Measurements from ENCODE around the gene TRMT1. TPM values are rescaled to one million over a fixed set of nuclear protein-coding genes. Genes with fewer than 3 reads are reported as not detected.

TRMT1 gene
- total and polyA plus RNA-seq, 2 experiments from 2014 or later: 88.6 to 90.1 TPM

- DNase-seq (ENCODE audit: low spot score) (no peak), ATAC-seq (no peak)
- Mint-ChIP-seq H3K36me3 (ENCODE audit: low read depth) (peaks cover 34% of the 10 kb centered on the region), H3K27ac (no peak overlapping the region), H3K4me1 (no peaks in the 10 kb centered on the region; the same call in 2 of the 3 replicates), H3K9me3 (no peaks in the 10 kb centered on the region), H3K27me3 (ENCODE audit: insufficient read depth, low read depth, poor library complexity) (peaks cover 9% of the 10 kb centered on the region), H3K4me3 (no peak overlapping the region)
- Histone ChIP-seq H3F3A (replicated peaks; ENCODE audit: low read depth) (peaks cover 3% of the 10 kb centered on the region), H3K79me2 (replicated peaks; ENCODE audit: insufficient read depth) (peaks cover 9% of the 10 kb centered on the region), H3K4me2 (no peak overlapping the region), H3K36me3 (ENCODE audit: insufficient read depth) (peaks cover 9% of the 10 kb centered on the region), H3K27ac (ENCODE audit: low read depth) (no peak overlapping the region), H3K4me3 (no peak overlapping the region), H4K20me1 (replicated peaks; ENCODE audit: insufficient read depth) (peaks cover 9% of the 10 kb centered on the region), H3K4me1 (ENCODE audit: insufficient read depth) (no peaks in the 10 kb centered on the region), H2AFZ (no peak overlapping the region), H3K27me3 (ENCODE audit: insufficient read depth) (no peaks in the 10 kb centered on the region), H3K9me2 (ENCODE audit: insufficient read depth) (no peaks in the 10 kb centered on the region)
- no peak for TF ChIP-seq EZH2phosphoT487 (IDR thresholded peaks at IDR 0.05; ENCODE audit: unreplicated experiment)
- TF ChIP-seq NANOG (IDR thresholded peaks at IDR 0.05; ENCODE audit: borderline replicate concordance): no peak
- no peak for TF ChIP-seq STAT1 (IDR thresholded peaks at IDR 0.05; ENCODE audit: unreplicated experiment)
- TF ChIP-seq ZNF114 (CRISPR knock-in tag; IDR thresholded peaks at IDR 0.05): no peak
- TF ChIP-seq JUNB (IDR thresholded peaks at IDR 0.05; ENCODE audit: unreplicated experiment): no peak
- no peak for TF ChIP-seq ZNF331 (CRISPR knock-in tag; IDR thresholded peaks at IDR 0.05; ENCODE audit: low read depth)
Measured at GRCh38 chr19:13109361-13110098, 7.0 kb downstream of the TRMT1 start.

- no peak overlapping the region for H3K4me3 Mint-ChIP-seq
- TF ChIP-seq ZNF331 (CRISPR knock-in tag; IDR thresholded peaks at IDR 0.05; ENCODE audit: low read depth) (no peak), REST (IDR thresholded peaks at IDR 0.05; ENCODE audit: unreplicated experiment) (no peak), POLR2AphosphoS5 (IDR thresholded peaks at IDR 0.05; ENCODE audit: low read depth) (no peak), EZH2 (IDR thresholded peaks at IDR 0.05; ENCODE audit: low read depth, unreplicated experiment) (no peak), STAT1 (IDR thresholded peaks at IDR 0.05; ENCODE audit: unreplicated experiment) (no peak), ZNF114 (CRISPR knock-in tag; IDR thresholded peaks at IDR 0.05) (no peak), ETS1 (IDR thresholded peaks at IDR 0.05) (no peak), CTCF (conservative IDR thresholded peaks at IDR 0.05; ENCODE audit: low read depth in 2 of 2) (no peak; a peak in 1 of 4 replicates), JUNB (IDR thresholded peaks at IDR 0.05; ENCODE audit: unreplicated experiment) (no peak), CREB1 (CRISPR knock-in tag; IDR thresholded peaks at IDR 0.05; ENCODE audit: low read depth) (no peak)
Measured at GRCh38 chr19:13104848-13105711, 11.5 kb downstream of the TRMT1 start.

More at GRCh38 chr19:13104848-13105711, 11.5 kb downstream of the TRMT1 start:
- no peaks in the 10 kb centered on the region for H3K9me2 ChIP-seq (ENCODE audit: insufficient read depth)
- H3K4me1 ChIP-seq (ENCODE audit: insufficient read depth): peaks cover 14% of the 10 kb centered on the region; the same call in 1 of the 2 replicates
- no peak overlapping the region for H3K27ac ChIP-seq (ENCODE audit: low read depth)
- H3K79me2 ChIP-seq (replicated peaks; ENCODE audit: insufficient read depth): no peaks in the 10 kb centered on the region
- Mint-ChIP-seq H3K36me3 (ENCODE audit: low read depth) (peaks cover 15% of the 10 kb centered on the region), H3K4me1 (peaks cover 5% of the 10 kb centered on the region; the same call in 2 of the 3 replicates), H3K27ac (no peak overlapping the region), H3K27me3 (ENCODE audit: insufficient read depth, low read depth, poor library complexity) (peaks cover 28% of the 10 kb centered on the region), H3K9me3 (no peaks in the 10 kb centered on the region)
- no peaks in the 10 kb centered on the region for H3K36me3 ChIP-seq (ENCODE audit: insufficient read depth)
- H4K20me1 ChIP-seq (replicated peaks; ENCODE audit: insufficient read depth): peaks cover under 1% of the 10 kb centered on the region; the same call in 1 of the 2 replicates
- H3K4me3 ChIP-seq: no peak overlapping the region
- H3K27me3 ChIP-seq (ENCODE audit: insufficient read depth): peaks cover 27% of the 10 kb centered on the region
- peaks cover 5% of the 10 kb centered on the region for H3F3A ChIP-seq (replicated peaks; ENCODE audit: low read depth)
- no peak overlapping the region for H2AFZ ChIP-seq
- H3K4me2 ChIP-seq: no peak overlapping the region
- ATAC-seq (no peak), DNase-seq (ENCODE audit: low spot score) (no peak)

Data from GM23338 (cell line).